GM12874 (cell line): ENCODE results near the gene RNF157.

Source experiments
- TF ChIP-seq, protein P1 (sequence below): IDR thresholded peaks from 2 replicates; pipeline ENCODE4 v1.5.1; 2011; ENCODE audit warnings: low read depth, mild to moderate bottlenecking, control low read depth, low read length, moderate library complexity; ENCODE audit not compliant: insufficient read depth

RNF157 gene

DNA sequence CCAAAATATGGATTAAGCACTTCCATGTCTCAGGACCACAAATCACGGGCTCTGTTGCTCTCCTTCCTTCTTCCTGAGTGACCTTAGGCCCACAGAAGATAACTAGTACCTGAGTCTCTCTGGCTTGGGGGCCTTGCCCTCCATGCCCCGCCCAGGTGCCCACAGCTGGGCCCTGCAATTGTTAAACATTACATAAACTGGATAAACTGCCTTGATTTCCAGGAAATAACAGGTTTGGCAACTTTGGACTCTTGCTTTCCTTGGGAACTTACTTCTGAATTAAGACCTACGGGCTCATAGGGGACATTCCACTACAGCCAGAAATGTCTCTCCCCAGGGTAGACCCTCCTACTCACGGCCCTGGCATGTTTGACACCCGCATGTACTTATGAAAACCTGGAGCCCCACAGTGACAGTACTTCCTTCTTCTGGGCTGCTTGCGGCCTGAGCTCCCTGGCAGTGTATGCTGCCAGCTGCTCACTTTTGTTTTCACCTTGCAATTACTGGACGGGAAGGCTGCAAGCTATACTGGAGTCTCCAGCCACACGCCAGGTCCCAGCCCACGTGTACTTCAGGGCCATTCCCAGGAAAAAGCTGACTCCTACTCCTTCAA is 22.5 kb upstream of the RNF157 start:
- TF ChIP-seq, protein P1, sequence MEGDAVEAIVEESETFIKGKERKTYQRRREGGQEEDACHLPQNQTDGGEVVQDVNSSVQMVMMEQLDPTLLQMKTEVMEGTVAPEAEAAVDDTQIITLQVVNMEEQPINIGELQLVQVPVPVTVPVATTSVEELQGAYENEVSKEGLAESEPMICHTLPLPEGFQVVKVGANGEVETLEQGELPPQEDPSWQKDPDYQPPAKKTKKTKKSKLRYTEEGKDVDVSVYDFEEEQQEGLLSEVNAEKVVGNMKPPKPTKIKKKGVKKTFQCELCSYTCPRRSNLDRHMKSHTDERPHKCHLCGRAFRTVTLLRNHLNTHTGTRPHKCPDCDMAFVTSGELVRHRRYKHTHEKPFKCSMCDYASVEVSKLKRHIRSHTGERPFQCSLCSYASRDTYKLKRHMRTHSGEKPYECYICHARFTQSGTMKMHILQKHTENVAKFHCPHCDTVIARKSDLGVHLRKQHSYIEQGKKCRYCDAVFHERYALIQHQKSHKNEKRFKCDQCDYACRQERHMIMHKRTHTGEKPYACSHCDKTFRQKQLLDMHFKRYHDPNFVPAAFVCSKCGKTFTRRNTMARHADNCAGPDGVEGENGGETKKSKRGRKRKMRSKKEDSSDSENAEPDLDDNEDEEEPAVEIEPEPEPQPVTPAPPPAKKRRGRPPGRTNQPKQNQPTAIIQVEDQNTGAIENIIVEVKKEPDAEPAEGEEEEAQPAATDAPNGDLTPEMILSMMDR, result no peak

DNA sequence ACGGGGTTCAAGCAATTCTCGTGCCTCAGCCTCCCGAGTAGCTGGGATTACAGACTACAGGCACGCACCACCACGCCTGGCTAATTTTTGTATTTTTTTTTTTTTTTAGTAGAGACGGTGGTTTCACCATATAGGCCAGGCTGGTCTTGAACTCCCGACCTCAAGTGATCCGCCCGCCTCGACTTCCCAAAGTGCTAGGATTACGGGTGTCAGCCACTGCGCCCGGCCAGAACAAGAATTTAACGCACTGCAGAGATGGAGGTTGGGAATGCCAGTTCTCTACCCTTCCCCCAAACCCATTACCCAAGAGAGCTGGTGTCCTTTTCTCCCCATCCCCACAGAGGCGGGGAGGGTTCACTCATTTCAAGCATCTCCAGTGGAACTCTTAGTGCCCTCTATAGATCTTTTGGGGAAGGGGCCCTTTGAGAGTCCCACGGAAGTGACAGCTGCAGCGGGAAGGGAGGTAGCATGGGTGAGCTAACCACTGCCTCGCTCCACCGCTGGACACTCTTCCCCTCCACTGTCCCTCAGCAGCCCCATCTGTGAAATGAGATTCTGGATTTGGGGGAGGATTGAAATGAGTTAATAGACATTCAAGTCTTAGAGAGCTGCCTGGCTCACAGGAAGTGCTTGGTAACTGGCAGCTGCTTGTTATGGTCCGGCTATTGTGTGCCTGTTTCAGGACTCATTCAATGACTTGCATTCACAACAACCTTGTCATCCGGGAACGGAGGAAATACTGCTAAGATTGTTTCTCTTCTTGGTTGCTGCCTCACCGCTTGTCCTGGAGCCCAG is 21.3 kb upstream of the RNF157 start:
- TF ChIP-seq, protein P1, result no peak

DNA sequence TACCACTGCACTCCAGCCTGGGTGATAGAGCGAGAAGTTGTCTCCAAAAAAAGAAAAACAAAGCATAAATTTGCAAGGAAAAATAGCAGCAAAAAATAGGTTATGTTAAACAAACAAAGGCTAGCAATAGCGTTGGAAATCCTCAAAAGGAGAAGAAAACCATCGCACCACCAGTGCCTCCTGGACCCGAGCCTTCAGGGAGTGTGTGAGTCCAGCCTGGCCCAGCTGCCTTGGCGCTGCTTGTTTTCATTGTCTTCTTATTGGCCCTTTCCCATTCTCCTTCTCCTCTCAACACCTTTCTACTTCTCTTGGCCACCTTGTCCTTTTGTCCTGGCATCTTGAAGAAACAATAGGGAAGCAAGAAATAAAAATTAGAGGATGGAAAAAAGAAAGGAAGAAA is 20.4 kb upstream of the RNF157 start:
- TF ChIP-seq, protein P1, result no peak

GRCh38 chr17:76260220-76260619 is 19.9 kb upstream of the RNF157 start:
- TF ChIP-seq, protein P1, result no peak

- TF ChIP-seq, protein P1, result no peak
Measured at GRCh38 chr17:76255801-76256429, 15.6 kb upstream of the RNF157 start.

DNA sequence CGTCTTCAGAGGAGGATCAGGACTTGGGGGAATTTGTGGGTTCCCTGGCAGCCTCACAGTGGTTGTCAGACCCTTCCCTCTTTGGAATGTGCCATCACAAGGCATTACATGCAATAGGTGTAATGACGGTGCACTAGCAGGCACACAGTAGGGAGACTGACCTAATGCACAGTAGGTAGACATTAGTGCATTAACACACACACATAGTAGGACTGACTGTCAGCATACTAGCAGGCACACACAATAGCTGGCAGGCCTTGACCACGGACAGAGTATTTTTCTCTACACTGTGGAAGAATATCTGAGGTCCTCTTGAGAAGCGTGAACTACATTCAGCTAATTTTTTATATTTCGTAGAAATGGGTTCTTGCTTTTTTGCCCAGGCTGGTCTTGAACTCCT is 14.0 kb upstream of the RNF157 start:
- TF ChIP-seq, protein P1, result no peak

DNA sequence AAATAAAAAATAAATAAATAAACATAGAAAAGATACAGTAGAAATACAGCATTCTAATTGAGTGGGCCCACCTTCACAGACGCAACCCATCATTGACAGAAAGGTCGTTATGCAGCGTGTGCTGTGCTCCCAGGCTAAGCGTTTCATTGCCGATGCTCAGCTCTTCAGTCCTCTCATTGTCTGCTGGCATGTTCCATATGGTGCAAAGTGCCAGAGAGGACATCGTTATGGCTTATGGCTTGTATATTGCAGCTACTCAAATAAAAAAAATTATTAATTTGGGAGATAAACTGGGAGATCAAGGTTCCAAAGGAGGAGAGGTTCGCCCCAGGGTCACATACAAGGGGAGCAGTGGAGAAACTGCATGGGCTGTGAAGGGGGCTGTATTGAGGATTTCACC is 13.5 kb upstream of the RNF157 start:
- TF ChIP-seq, protein P1, result no peak
